Esophagus muscularis mucosa (tissue), 4 donors: ENCODE data around the gene USP5. TPM values are rescaled to one million over a fixed set of nuclear protein-coding genes. Genes with fewer than 3 reads are reported as not detected.

Experiments
- DNase-seq: peaks from one replicate; pipeline ENCODE4 v3.0.0-alpha.2; 2017; ENCODE audit errors: extremely low spot score
- H3K27ac ChIP-seq, 4 donors: fragments of 200-600 bp; sonication (generic); replicated peaks in 1 of 4; 1 replicate in 3 of 4; 2 replicates in 1 of 4; pipeline ENCODE4 v1.5.1; 2016 to 2019; ENCODE audit warnings: mild to moderate bottlenecking in 1 of 4
- H3K27me3 ChIP-seq, 4 donors: fragments of 200-600 bp; sonication (generic); one replicate each; pipeline versions ENCODE4 v1.5.1 to v1.6.0; 2016 to 2019
- H3K36me3 ChIP-seq, 4 donors: fragments of 200-600 bp; sonication (generic); one replicate each; pipeline ENCODE4 v1.5.1; 2016 to 2019
- H3K4me1 ChIP-seq, 4 donors: fragments of 200-600 bp; sonication (generic); one replicate each; pipeline ENCODE4 v1.5.1; 2016 to 2019
- H3K4me3 ChIP-seq, 4 donors: fragments of 200-600 bp; sonication (generic); 1 replicate in 2 of 4; 2 replicates in 2 of 4; pipeline ENCODE4 v1.5.1; 2016 to 2019; ENCODE audit warnings: mild to moderate bottlenecking in 4 of 4, moderate library complexity in 1 of 4
- H3K9me3 ChIP-seq, 4 donors: fragments of 200-600 bp; sonication (generic); 1 replicate in 3 of 4; 2 replicates in 1 of 4; pipeline ENCODE4 v1.5.1; 2016 to 2019
- CTCF ChIP-seq, 3 experiments: fragments of 200-600 bp in 2 of 3; fragments of 450-650 bp in 1 of 3; sonication (generic) in 2 of 3; IDR thresholded peaks; one replicate each; pipeline ENCODE4 v1.5.1; 2017 to 2019; ENCODE audit warnings: antibody characterized with exemption in 3 of 3, mild to moderate bottlenecking in 2 of 3, moderate library complexity in 1 of 3
- EP300 ChIP-seq: sonication (generic); formaldehyde crosslinking; IDR thresholded peaks from one replicate; pipeline ENCODE4 v1.6.1; 2017; ENCODE audit warnings: antibody characterized with exemption
- POLR2A ChIP-seq: fragments of 450-650 bp; IDR thresholded peaks from one replicate; pipeline ENCODE4 v1.6.1; 2017; ENCODE audit warnings: antibody characterized with exemption, moderate library complexity, mild to moderate bottlenecking, low read depth
- POLR2AphosphoS5 ChIP-seq, 2 donors: sonication (generic); formaldehyde crosslinking; IDR thresholded peaks; one replicate each; pipeline ENCODE4 v1.6.1; 2017; ENCODE audit warnings: antibody characterized with exemption in 2 of 2
- whole genome bisulfite sequencing: methylation state at CpG from one replicate; pipeline ENCODE4 v1.1.5; 2018; 5-methylcytosine and 5-hydroxymethylcytosine counted together
- intact Hi-C: fragments of 100-400 bp; cut with DNase I; formaldehyde crosslinking; loops from one replicate; pipeline ENCODE4 v1.15.1; 2023
- total RNA-seq, 4 donors: library from RNA; depleted of rRNA; stranded (reverse); fragments of >200 nt; gene quantifications; one replicate each; pipeline versions ENCODE4 v1.1.0 to v1.2.1, GENCODE V29; 2016

USP5 gene
- total RNA-seq, 4 donors from 2014 or later, result 49.8 to 68.7 (median 58.4) TPM

- H3K9me3 ChIP-seq, result no peaks in the 10 kb centered on the region
- no peak for TF ChIP-seq CTCF (IDR thresholded peaks at IDR 0.05)
- TF ChIP-seq POLR2AphosphoS5 (IDR thresholded peaks at IDR 0.05), result no peak
- no peak for TF ChIP-seq POLR2A
- no peak for TF ChIP-seq EP300
- H3K4me3 ChIP-seq, result no peak overlapping the region
- H3K4me1 ChIP-seq, result peaks cover 6 to 28% (median 25%) of the 10 kb centered on the region in 4 donors
- WGBS, result 76% methylated on average over 5 of the region's 5 CpGs
- H3K27ac ChIP-seq, result no peak overlapping the region
- intact Hi-C loops, result no loop called here
- no peak for DNase-seq
- peaks cover 0 to 25% (median 5%) of the 10 kb centered on the region in 4 donors for H3K27me3 ChIP-seq
- no peaks in the 10 kb centered on the region for H3K36me3 ChIP-seq
Observed at GRCh38 chr12:6818645-6819044, 33.3 kb upstream of the USP5 start.

- H3K4me3 ChIP-seq, result no peak overlapping the region
- 90% methylated on average over 13 of the region's 13 CpGs for WGBS
- intact Hi-C loops, result no loop called here
Observed at GRCh38 chr12:6819106-6820030, 32.6 kb upstream of the USP5 start.

GRCh38 chr12:6820166-6820565 lies 31.8 kb upstream of the USP5 start:
- no peaks in the 10 kb centered on the region for H3K36me3 ChIP-seq
- no peak for DNase-seq
- no peak overlapping the region for H3K4me3 ChIP-seq
- TF ChIP-seq EP300 (no peak), CTCF (IDR thresholded peaks at IDR 0.05) (no peak), POLR2AphosphoS5 (IDR thresholded peaks at IDR 0.05) (no peak), POLR2A (no peak)
- H3K27ac ChIP-seq, result no peak overlapping the region
- no peaks in the 10 kb centered on the region for H3K9me3 ChIP-seq
- peaks cover 8 to 33% (median 29%) of the 10 kb centered on the region in 4 donors for H3K4me1 ChIP-seq
- intact Hi-C loops, result no loop called here
- 79% methylated on average over 5 of the region's 5 CpGs for WGBS
- H3K27me3 ChIP-seq, result peaks cover 0 to 35% (median 5%) of the 10 kb centered on the region in 4 donors

More at GRCh38 chr12:6819106-6820030, 32.6 kb upstream of the USP5 start:
- H3K27me3 ChIP-seq, result peaks cover 0 to 32% (median 5%) of the 10 kb centered on the region in 4 donors
- no peaks in the 10 kb centered on the region for H3K36me3 ChIP-seq
- H3K9me3 ChIP-seq, result no peaks in the 10 kb centered on the region
- no peak overlapping the region for H3K27ac ChIP-seq
- H3K4me1 ChIP-seq, result peaks cover 6 to 28% (median 25%) of the 10 kb centered on the region in 4 donors
- TF ChIP-seq EP300, result no peak
- no peak for TF ChIP-seq CTCF (IDR thresholded peaks at IDR 0.05)
- no peak for TF ChIP-seq POLR2AphosphoS5 (IDR thresholded peaks at IDR 0.05)
- TF ChIP-seq POLR2A, result no peak
- no peak for DNase-seq

- no peak for DNase-seq
- TF ChIP-seq POLR2A (no peak), POLR2AphosphoS5 (IDR thresholded peaks at IDR 0.05) (no peak), CTCF (IDR thresholded peaks at IDR 0.05) (no peak), EP300 (no peak)
- Histone ChIP-seq H3K4me1 (peaks cover 13 to 47% (median 41%) of the 10 kb centered on the region in 4 donors), H3K27me3 (peaks cover 0 to 38% (median 5%) of the 10 kb centered on the region in 4 donors), H3K9me3 (no peaks in the 10 kb centered on the region), H3K27ac (peak within 1 kb of the TSS; percentile 55 to 77 (median 69)), H3K36me3 (no peaks in the 10 kb centered on the region), H3K4me3 (peak within 1 kb of the TSS; percentile 54 to 71 (median 58))
- intact Hi-C loops, result no loop called here
- WGBS, result 3% methylated on average over 24 of the region's 28 CpGs
Observed at GRCh38 chr12:6821591-6822425, 30.1 kb upstream of the USP5 start, which contains the start of gene GPR162. GPR162 (plus strand) TSS chr12:6821821; CDS start chr12:6823899, 2,078 bp downstream.
